ENCODE data around the gene MOB3B. TPM values are rescaled to one million over a fixed set of nuclear protein-coding genes. Genes with fewer than 3 reads are reported as not detected.

MOB3B gene
- total and polyA plus RNA-seq, 2 donors (not counting 1 experiment from before 2014, with no cell fraction given) = under 0.01 to 0.15 TPM

- TF ChIP-seq EZH2 (IDR thresholded peaks at IDR 0.05; ENCODE audit: low read length, missing control alignments) = no peak
- no peak for TF ChIP-seq CTCF (conservative IDR thresholded peaks at IDR 0.05 in 1 of 2, IDR thresholded peaks at IDR 0.05 in 1 of 2; ENCODE audit: low read depth in 1 of 2, low read length in 2 of 2)
- no peak overlapping the region for H3K9ac ChIP-seq (ENCODE audit: insufficient read depth, low read length)
- no peaks in the 10 kb centered on the region for H4K20me1 ChIP-seq (ENCODE audit: control insufficient read depth, extremely low read depth, insufficient read depth, low read length)
- no peak overlapping the region for H3K27ac ChIP-seq (ENCODE audit: insufficient read depth, low read length)
- DNase-seq (ENCODE audit: low read depth in 2 of 2) = no peak
- no peaks in the 10 kb centered on the region for H3K9me3 ChIP-seq (ENCODE audit: control insufficient read depth, insufficient read depth, low read depth, low read length)
- no peaks in the 10 kb centered on the region for H3K4me1 ChIP-seq (ENCODE audit: control insufficient read depth, extremely low read depth, insufficient read depth, low read length)
- H3K4me3 ChIP-seq (replicated peaks in 1 of 4; ENCODE audit: control extremely low read depth in 1 of 4, insufficient read depth in 1 of 4, low read depth in 3 of 4, low read length in 4 of 4) = no peak overlapping the region
- no peak overlapping the region for H3K4me2 ChIP-seq (ENCODE audit: extremely low read depth, insufficient read depth, low read length)
- H3K27me3 ChIP-seq (ENCODE audit: control insufficient read depth, insufficient read depth, low read length) = no peaks in the 10 kb centered on the region
- no peaks in the 10 kb centered on the region for H3K36me3 ChIP-seq (ENCODE audit: control insufficient read depth, insufficient read depth, low read length)
- no peaks in the 10 kb centered on the region for H3K79me2 ChIP-seq (ENCODE audit: control insufficient read depth, insufficient read depth, low read length)
- H2AFZ ChIP-seq (ENCODE audit: low read length) = no peak overlapping the region
Measured at GRCh38 chr9:27344776-27345175, 184.8 kb downstream of the MOB3B start.

GRCh38 chr9:27341545-27342294 lies 187.9 kb downstream of the MOB3B start:
- H2AFZ ChIP-seq (ENCODE audit: low read length) = no peak overlapping the region
- no peak overlapping the region for H3K4me2 ChIP-seq (ENCODE audit: extremely low read depth, insufficient read depth, low read length)
- no peaks in the 10 kb centered on the region for H4K20me1 ChIP-seq (ENCODE audit: control insufficient read depth, extremely low read depth, insufficient read depth, low read length)
- H3K4me3 ChIP-seq (replicated peaks in 1 of 4; ENCODE audit: control extremely low read depth in 1 of 4, insufficient read depth in 1 of 4, low read depth in 3 of 4, low read length in 4 of 4) = no peak overlapping the region
- no peaks in the 10 kb centered on the region for H3K36me3 ChIP-seq (ENCODE audit: control insufficient read depth, insufficient read depth, low read length)
- H3K9me3 ChIP-seq (ENCODE audit: control insufficient read depth, insufficient read depth, low read depth, low read length) = no peaks in the 10 kb centered on the region
- no peaks in the 10 kb centered on the region for H3K4me1 ChIP-seq (ENCODE audit: control insufficient read depth, extremely low read depth, insufficient read depth, low read length)
- H3K79me2 ChIP-seq (ENCODE audit: control insufficient read depth, insufficient read depth, low read length) = no peaks in the 10 kb centered on the region
- no peak overlapping the region for H3K9ac ChIP-seq (ENCODE audit: insufficient read depth, low read length)
- peaks cover 2% of the 10 kb centered on the region for H3K27me3 ChIP-seq (ENCODE audit: control insufficient read depth, insufficient read depth, low read length)
- H3K27ac ChIP-seq (ENCODE audit: insufficient read depth, low read length) = no peak overlapping the region
- no peak for DNase-seq (ENCODE audit: low read depth in 2 of 2)
- TF ChIP-seq CTCF (conservative IDR thresholded peaks at IDR 0.05 in 1 of 2, IDR thresholded peaks at IDR 0.05 in 1 of 2; ENCODE audit: low read depth in 1 of 2, low read length in 2 of 2) = no peak
- no peak for TF ChIP-seq EZH2 (IDR thresholded peaks at IDR 0.05; ENCODE audit: low read length, missing control alignments)

- no peaks in the 10 kb centered on the region for H3K9me3 ChIP-seq (ENCODE audit: control insufficient read depth, insufficient read depth, low read depth, low read length)
- TF ChIP-seq EZH2 (IDR thresholded peaks at IDR 0.05; ENCODE audit: low read length, missing control alignments) = no peak
- no peak for TF ChIP-seq CTCF (conservative IDR thresholded peaks at IDR 0.05 in 1 of 2, IDR thresholded peaks at IDR 0.05 in 1 of 2; ENCODE audit: low read depth in 1 of 2, low read length in 2 of 2)
- H3K4me1 ChIP-seq (ENCODE audit: control insufficient read depth, extremely low read depth, insufficient read depth, low read length) = no peaks in the 10 kb centered on the region
- no peak overlapping the region for H2AFZ ChIP-seq (ENCODE audit: low read length)
- no peak for DNase-seq (ENCODE audit: low read depth in 2 of 2)
- no peaks in the 10 kb centered on the region for H3K36me3 ChIP-seq (ENCODE audit: control insufficient read depth, insufficient read depth, low read length)
- no peak overlapping the region for H3K9ac ChIP-seq (ENCODE audit: insufficient read depth, low read length)
- H3K4me3 ChIP-seq (replicated peaks in 1 of 4; ENCODE audit: control extremely low read depth in 1 of 4, insufficient read depth in 1 of 4, low read depth in 3 of 4, low read length in 4 of 4) = no peak overlapping the region
- H4K20me1 ChIP-seq (ENCODE audit: control insufficient read depth, extremely low read depth, insufficient read depth, low read length) = no peaks in the 10 kb centered on the region
- no peak overlapping the region for H3K4me2 ChIP-seq (ENCODE audit: extremely low read depth, insufficient read depth, low read length)
- H3K27me3 ChIP-seq (ENCODE audit: control insufficient read depth, insufficient read depth, low read length) = peaks cover 2% of the 10 kb centered on the region
- H3K27ac ChIP-seq (ENCODE audit: insufficient read depth, low read length) = no peak overlapping the region
- no peaks in the 10 kb centered on the region for H3K79me2 ChIP-seq (ENCODE audit: control insufficient read depth, insufficient read depth, low read length)
Measured at GRCh38 chr9:27340961-27341511, 188.6 kb downstream of the MOB3B start.
